ENCODE results near the gene GSTO2. TPM values are rescaled to one million over a fixed set of nuclear protein-coding genes. Genes with fewer than 3 reads are reported as not detected.

Gene GSTO2
- total and polyA plus RNA-seq, 2 of the 4 experiments (the other 2 are of a cell fraction): 1.4 to 2.3 TPM

DNA sequence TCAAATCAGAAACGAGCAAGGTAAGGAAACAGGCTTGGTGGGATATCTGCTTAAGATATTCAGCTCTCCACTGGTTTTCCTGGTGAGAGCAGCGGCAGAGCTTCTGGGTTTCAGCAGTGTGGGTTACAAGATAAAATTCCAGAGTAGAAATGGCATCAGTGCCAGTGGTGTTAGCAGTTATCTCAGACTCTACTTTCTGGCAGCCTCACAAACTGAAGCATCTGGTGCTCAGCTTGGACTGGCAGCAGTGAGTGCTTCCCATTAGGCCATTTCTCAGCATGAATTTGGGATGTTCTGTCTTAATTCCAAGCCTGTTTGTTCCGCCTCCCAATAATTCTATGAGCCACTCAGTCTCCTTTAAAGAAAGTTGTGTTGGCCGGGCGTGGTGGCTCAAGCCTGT lies 6.9 kb upstream of the GSTO2 start:
- H3K23ac ChIP-seq (ENCODE audit: low read depth, low read length): peak overlapping the region; percentile 23; the same call in 1 of the 2 replicates
- 100% methylated on average over 2 of the region's 5 CpGs; no CpG with 5 or more reads in 1 of the 2 experiments for WGBS, 2 experiments (ENCODE audit: extremely low coverage in 2 of 2, insufficient read length in 1 of 2)
- H3K56ac ChIP-seq (ENCODE audit: extremely low read depth, insufficient read depth, low read length): no peak overlapping the region
- H3K79me1 ChIP-seq (ENCODE audit: low read depth in 1 of 2, low read length in 2 of 2): peaks cover 21 to 62% of the 10 kb centered on the region in 2 experiments
- H2BK120ac ChIP-seq (ENCODE audit: low read depth, low read length): no peak overlapping the region
- H3K36me3 ChIP-seq (ENCODE audit: control insufficient read depth, insufficient read depth, low read length): peaks cover 45% of the 10 kb centered on the region
- no peak overlapping the region for H2BK15ac ChIP-seq (ENCODE audit: low read depth, low read length)
- TF ChIP-seq CHD1 (IDR thresholded peaks at IDR 0.05; ENCODE audit: low read depth, low read length) (no peak), RCOR1 (IDR thresholded peaks at IDR 0.05; ENCODE audit: insufficient replicate concordance, low read length) (no peak)
- in situ Hi-C loops (cut with MboI; ENCODE audit: low sequenced_read_pairs): no loop called here
- no peak overlapping the region for H3K14ac ChIP-seq (replicated peaks; ENCODE audit: low read depth, low read length)
- H3K4me3 ChIP-seq (ENCODE audit: insufficient read depth, low read depth, low read length): no peak overlapping the region
- no peak overlapping the region for H2BK20ac ChIP-seq (ENCODE audit: low read depth, low read length)
- no peak for DNase-seq
- H2AK5ac ChIP-seq (ENCODE audit: low read depth, low read length): 0 out of 2 replicates have a peak overlapping the region, but pooled peaks have one; percentile 13
- H2AFZ ChIP-seq (replicated peaks; ENCODE audit: low read length, poor library complexity): no peak overlapping the region
- CTCF ChIA-PET: no interaction called here
- no TSS peak for BruUV-seq (replicated peaks)
- H4K8ac ChIP-seq (ENCODE audit: low read depth in 2 of 2, low read length in 2 of 2): no peak overlapping the region
- H3K9me1 ChIP-seq (ENCODE audit: insufficient read depth, low read length): peaks cover 14% of the 10 kb centered on the region; the same call in 1 of the 2 replicates
- POLR2A ChIA-PET (ENCODE audit: unreplicated experiment): no interaction called here
- no peaks in the 10 kb centered on the region for H3K27me3 ChIP-seq (ENCODE audit: control insufficient read depth, insufficient read depth, low read length)
- H3K4me1 ChIP-seq (ENCODE audit: control insufficient read depth, insufficient read depth, low read length): peaks cover 9% of the 10 kb centered on the region
- dilution Hi-C loops (cut with HindIII; ENCODE audit: low sequenced_read_pairs, unreplicated experiment): no loop called here
- peaks cover 48% of the 10 kb centered on the region; the same call in 1 of the 2 replicates for H4K20me1 ChIP-seq (ENCODE audit: insufficient read depth, low read length)
- H3K9me3 ChIP-seq (ENCODE audit: control insufficient read depth, insufficient read depth, low read length): no peaks in the 10 kb centered on the region
- no peak overlapping the region for H2BK5ac ChIP-seq (ENCODE audit: low read depth, low read length, poor library complexity, severe bottlenecking)
- H3K27ac ChIP-seq (ENCODE audit: insufficient read depth, low read length): no peak overlapping the region
- H3K4ac ChIP-seq (ENCODE audit: low read depth, low read length): no peak overlapping the region; the same call in 1 of the 2 replicates
- no peak overlapping the region for H3K4me2 ChIP-seq (ENCODE audit: low read depth, low read length)
- H3K18ac ChIP-seq (ENCODE audit: low read depth, low read length): no peak overlapping the region
- no peak for ATAC-seq (ENCODE audit: low read depth)
- no peak overlapping the region for H3K9ac ChIP-seq (ENCODE audit: low read depth, low read length)
- intact Hi-C loops (cut with micrococcal nuclease): no loop called here
- H4K91ac ChIP-seq (ENCODE audit: insufficient read depth, low read depth, low read length): no peak overlapping the region
- H2AK9ac ChIP-seq (replicated peaks; ENCODE audit: low read depth, low read length, poor library complexity): no peak overlapping the region
- H4K5ac ChIP-seq (ENCODE audit: low read depth, low read length): no peak overlapping the region

Measured in IMR-90 (cell line).